HG02571 (cell line): ENCODE data around the gene ZNF23.
A peak's percentile ranks its signal among the peaks of the same experiment; 100 is the strongest.
"Not testable (repeated sequence)": the region's sequence is repeated elsewhere in the genome, so short reads cannot be mapped to it uniquely, and the experiment has no call there.

ENCODE experiments used
- ATAC-seq: cut with Tn5 transposase; IDR thresholded peaks from one replicate; pipeline ENCODE4 v1.9.1; 2021; ENCODE audit warnings: mild to moderate bottlenecking, moderate library complexity; ENCODE audit not compliant: unreplicated experiment

The ZNF23 gene

DNA sequence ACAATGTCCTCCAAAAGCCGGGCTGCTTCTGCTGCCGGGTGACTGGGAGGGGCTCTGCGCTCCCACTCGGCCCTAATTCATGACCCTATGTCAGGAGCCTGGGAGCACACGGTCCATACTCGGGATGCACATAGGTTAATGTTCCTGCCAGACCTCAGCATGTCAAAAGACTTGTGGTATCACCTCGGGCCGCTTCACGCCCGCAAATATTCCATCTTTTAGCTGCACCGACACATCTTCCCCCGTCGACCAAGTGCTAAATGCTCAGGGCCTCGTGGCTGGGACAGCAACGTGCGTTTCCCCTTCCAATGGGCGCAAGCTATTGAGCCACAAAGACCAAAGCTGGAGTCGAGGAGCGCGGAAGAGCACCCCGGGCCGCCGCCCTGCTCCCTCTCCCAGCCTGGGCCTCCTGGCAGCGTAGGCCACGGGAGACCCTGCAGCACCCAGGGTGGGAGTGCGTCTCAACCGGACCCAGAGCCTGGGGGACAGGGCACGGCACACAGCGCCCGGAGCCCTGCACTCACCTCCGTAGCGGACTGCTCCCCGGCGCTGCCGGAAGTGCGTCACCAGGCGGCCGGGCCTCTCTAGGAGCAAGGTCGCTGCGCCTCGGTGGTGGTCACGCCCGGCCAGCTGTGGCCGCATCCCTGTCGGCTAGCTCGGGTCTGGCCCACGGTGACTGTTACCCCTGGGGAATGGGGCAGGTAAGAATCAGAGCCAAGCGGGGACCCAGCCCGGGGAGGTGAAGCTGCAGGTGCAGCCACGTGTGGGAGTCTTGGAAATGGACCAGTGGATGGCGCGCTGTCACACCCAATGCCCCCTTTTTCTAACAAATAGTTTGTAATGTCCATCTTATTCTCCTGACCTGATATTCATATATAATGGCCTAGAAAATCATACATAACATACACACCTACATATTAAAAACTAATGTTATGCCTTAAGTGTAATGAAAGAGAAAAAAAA is at the start of gene ZNF23:
Gene ZNF23 (minus strand): TSS at position 562 of the 963 bp plus-strand sequence. CDS start 5,451 bp downstream, outside the sequence.
- ATAC-seq, result peak; percentile 96

- ATAC-seq, result no peak
These were observed 45.0 kb upstream of the ZNF23 start for GRCh38 chr16:71507061-71507460.

DNA sequence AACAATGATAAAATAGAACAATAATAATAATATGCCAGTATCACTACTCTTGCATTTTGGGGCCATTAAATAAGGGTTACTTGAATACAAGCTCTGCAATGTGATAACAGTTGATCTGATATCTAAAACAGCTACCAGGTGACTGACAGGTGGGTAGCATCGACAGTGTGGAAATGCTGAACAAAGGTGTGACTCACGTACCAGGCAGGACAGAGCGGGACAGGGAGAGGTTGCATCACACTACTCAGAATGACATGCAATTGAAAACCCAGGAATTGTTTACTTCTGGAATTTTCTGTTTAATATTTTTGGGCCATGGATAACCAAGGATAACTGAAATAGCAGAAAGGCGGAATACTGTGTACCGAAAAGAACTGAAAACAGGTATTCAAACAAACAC is 42.9 kb upstream of the ZNF23 start:
- ATAC-seq, result no peak

- ATAC-seq, result not testable (repeated sequence)
These were observed 42.0 kb upstream of the ZNF23 start for GRCh38 chr16:71504051-71504450.

- no peak for ATAC-seq
These were observed 39.5 kb upstream of the ZNF23 start for GRCh38 chr16:71501547-71501946.

- no peak for ATAC-seq
These were observed 38.9 kb upstream of the ZNF23 start for GRCh38 chr16:71500964-71501363.

- ATAC-seq, result no peak
These were observed 37.8 kb upstream of the ZNF23 start for GRCh38 chr16:71499775-71500364.

GRCh38 chr16:71498031-71498430 is 36.0 kb upstream of the ZNF23 start:
- no peak for ATAC-seq

GRCh38 chr16:71493213-71493612 is 31.2 kb upstream of the ZNF23 start:
- ATAC-seq, result no peak

GRCh38 chr16:71492786-71493185 is 30.7 kb upstream of the ZNF23 start:
- no peak for ATAC-seq

- ATAC-seq, result no peak
These were observed 29.0 kb upstream of the ZNF23 start for GRCh38 chr16:71491054-71491453.

- no peak for ATAC-seq
These were observed 28.3 kb upstream of the ZNF23 start for GRCh38 chr16:71490361-71490760.

GRCh38 chr16:71489122-71489521 is 27.1 kb upstream of the ZNF23 start, which contains the start of gene ZNF19:
Gene ZNF19 (minus strand): TSS chr16:71489324. CDS start chr16:71482114, 7,210 bp downstream.
- no peak for ATAC-seq

DNA sequence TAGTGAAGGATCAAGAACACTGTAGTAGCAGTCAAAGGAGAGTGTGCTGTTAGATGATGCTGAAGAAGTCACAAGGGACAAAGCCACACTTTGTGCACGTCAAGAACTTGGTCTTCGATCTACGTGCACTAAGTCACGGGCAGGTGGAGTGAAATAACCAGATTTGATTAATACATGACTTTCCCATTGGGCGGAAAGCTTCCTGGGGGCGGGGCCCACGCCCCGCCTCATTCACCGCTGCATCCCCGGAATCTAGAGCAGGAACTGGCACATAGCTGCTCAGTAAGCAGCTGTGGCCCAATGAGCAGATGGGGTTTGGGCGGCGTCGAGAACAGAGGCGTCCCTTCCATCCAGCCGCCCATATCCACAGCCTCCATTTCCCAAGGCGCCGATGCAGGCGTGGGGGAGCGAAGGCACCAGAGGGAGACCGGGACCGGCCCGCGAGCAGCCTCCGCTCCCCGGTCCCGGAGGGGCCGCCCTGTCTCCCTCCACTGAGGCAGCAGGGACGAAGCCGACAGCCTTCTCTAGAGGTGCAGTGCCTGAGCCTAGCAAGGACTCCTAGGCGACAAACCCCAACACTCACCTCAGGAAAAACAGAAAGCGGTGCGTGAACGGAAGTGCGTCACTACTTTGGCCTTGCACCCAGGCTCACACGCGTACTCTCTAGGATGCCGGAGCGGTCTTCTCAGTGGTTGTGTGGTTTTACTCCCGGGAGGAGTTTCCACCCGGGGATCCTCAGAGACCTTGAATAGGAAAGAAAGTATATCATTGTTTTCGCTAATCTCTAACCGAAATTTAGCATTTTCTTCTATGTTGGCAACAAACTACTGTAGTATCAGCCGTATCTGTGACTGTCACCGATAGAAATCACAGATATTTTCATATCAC is 22.2 kb upstream of the ZNF23 start:
- ATAC-seq, result peak; percentile 85

GRCh38 chr16:71482569-71482968 is 20.5 kb upstream of the ZNF23 start:
- ATAC-seq, result no peak

DNA sequence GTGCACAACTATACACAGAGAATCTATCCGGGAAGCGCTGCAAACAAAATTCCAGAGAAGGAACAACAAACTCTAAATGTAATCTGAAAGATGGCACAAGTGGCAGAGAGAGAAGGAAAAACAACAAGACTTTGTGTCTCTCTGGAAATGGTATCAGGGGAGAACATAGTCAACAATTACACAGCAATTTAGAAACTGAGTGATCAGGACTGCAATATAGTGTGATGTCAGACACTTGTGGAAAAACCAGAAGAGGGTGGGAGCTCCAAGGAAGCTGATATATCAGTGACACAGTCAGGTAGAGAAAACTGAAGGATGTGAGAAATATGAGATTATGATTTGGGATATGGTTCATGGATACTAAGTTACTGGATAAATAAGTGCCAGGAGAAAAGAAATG is 18.9 kb upstream of the ZNF23 start:
- no peak for ATAC-seq

DNA sequence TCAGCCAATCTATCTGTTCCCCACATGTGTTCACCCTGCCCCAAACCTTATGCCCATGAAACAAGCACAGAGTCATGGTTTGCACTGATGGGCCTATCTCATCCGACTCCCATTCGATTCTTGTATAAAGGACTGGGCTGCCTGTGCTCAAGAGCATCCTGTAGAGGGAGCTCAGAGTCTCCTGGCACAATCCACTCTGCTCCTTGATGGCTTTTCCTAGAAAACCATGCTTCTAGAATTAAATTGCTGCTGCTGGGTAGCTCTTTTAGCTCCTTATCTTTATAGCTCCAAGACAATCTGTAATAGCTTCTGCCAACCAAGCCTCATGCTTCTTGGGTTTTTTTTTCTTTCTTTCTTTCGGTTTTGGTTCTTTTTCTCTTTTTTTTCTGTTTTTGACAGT is 17.4 kb upstream of the ZNF23 start:
- no peak for ATAC-seq

DNA sequence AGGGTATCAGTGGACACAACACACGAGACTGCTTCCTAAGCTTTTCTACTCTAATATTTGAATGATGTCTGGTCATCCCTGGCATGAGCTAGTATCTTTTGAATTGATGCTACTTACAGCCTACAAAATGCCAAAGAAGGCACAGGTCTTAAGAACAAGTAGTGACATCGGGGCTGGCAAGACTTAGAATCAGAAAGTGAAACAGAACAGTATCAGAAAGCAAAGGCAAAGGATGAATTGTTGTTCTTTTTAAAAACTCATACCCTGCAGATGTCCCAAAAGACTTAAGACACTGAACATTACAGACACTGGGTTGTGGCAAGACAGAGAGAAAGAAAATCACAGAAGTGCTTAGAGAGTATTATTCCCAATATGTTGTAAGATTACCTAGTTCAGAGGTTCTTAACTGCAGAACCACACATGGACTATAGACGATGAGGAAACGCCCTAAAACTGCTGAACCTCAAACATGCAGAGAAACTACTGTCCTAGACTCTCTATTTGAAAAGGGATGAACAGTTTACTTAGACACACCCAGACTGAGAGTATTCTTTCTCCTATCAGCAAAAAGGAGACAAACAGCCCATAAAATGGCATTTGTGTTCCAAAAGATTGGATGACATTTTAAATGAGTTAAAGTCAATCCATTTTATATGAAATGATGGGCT is 14.5 kb upstream of the ZNF23 start:
- ATAC-seq, result no peak

GRCh38 chr16:71474864-71475263 is 12.8 kb upstream of the ZNF23 start:
- ATAC-seq, result no peak

GRCh38 chr16:71473891-71474290 is 11.8 kb upstream of the ZNF23 start:
- ATAC-seq, result no peak

GRCh38 chr16:71472931-71473330 is 10.9 kb upstream of the ZNF23 start:
- no peak for ATAC-seq
